SK-N-SH (cell line): ENCODE data around the gene RAMP2. TPM values are rescaled to one million over a fixed set of nuclear protein-coding genes. Genes with fewer than 3 reads are reported as not detected.

Experiments
- CTCF ChIA-PET: fragments of 300-600, 350-600 bp; formaldehyde crosslinking; extraction: SDS; loops from one replicate; lab custom pipeline; 2021; lab: Yijun Ruan, JAX
- POLR2A ChIA-PET: fragments of 350-600 bp; sonication (Branson Sonifier 250); formaldehyde crosslinking; extraction: SDS; loops from one replicate; lab custom pipeline; 2020; ENCODE audit warnings: antibody characterized with exemption, inconsistent platforms; lab: Yijun Ruan, JAX
- DNase-seq: peaks from one replicate; pipeline ENCODE4 v3.0.0; 2012
- H2AFZ ChIP-seq: fragments of 200-600 bp; sonication (generic); 2 replicates; pipeline ENCODE4 v1.8.1; 2016; ENCODE audit warnings: antibody characterized with exemption, mild to moderate bottlenecking, low read depth
- H3F3A ChIP-seq: fragments of 200-600 bp; sonication (generic); replicated peaks from 2 replicates; pipeline ENCODE3; 2016; ENCODE audit warnings: antibody characterized with exemption, mild to moderate bottlenecking; ENCODE audit not compliant: insufficient read depth
- H3K27ac ChIP-seq, 2 experiments: fragments of 200-500 bp in 1 of 2; fragments of 200-600 bp in 1 of 2; sonication (Bioruptor generic) in 1 of 2; sonication (generic), shearing (Covaris generic) in 1 of 2; 2 replicates each; pipeline versions ENCODE4 v1.5.1 to v1.6.1; 2014 to 2016; ENCODE audit warnings: low read depth in 2 of 2, inconsistent platforms in 1 of 2, low read length in 1 of 2, mild to moderate bottlenecking in 1 of 2, mixed read lengths in 1 of 2
- H3K27me3 ChIP-seq: fragments of 200-600 bp; sonication (generic), shearing (Covaris generic); 2 replicates; pipeline ENCODE4 v1.6.1; 2016; ENCODE audit warnings: mixed run types; ENCODE audit not compliant: insufficient read depth
- H3K36me3 ChIP-seq, 2 experiments: fragments of 200-500 bp in 1 of 2; fragments of 200-600 bp in 1 of 2; sonication (Bioruptor generic) in 1 of 2; sonication (generic) in 1 of 2; replicated peaks in 1 of 2; 2 replicates each; pipeline versions ENCODE3 to v1.5.1; 2014 to 2016; ENCODE audit warnings: low read length in 1 of 2, mild to moderate bottlenecking in 1 of 2; ENCODE audit not compliant: insufficient read depth in 2 of 2, control insufficient read depth in 1 of 2
- H3K4me1 ChIP-seq, 2 experiments: fragments of 200-500 bp in 1 of 2; fragments of 200-600 bp in 1 of 2; sonication (Bioruptor generic) in 1 of 2; sonication (generic), shearing (Covaris generic) in 1 of 2; 2 replicates each; pipeline versions ENCODE4 v1.5.1 to v1.6.1; 2014 to 2016; ENCODE audit warnings: low read depth in 1 of 2, low read length in 1 of 2, mixed run types in 1 of 2; ENCODE audit not compliant: insufficient read depth in 2 of 2, control insufficient read depth in 1 of 2
- H3K4me2 ChIP-seq: fragments of 200-600 bp; sonication (generic), shearing (Covaris generic); 2 replicates; pipeline ENCODE4 v1.6.1; 2017; ENCODE audit warnings: mixed run types
- H3K4me3 ChIP-seq, 2 experiments: fragments of 200-500 bp in 1 of 2; fragments of 200-600 bp in 1 of 2; sonication (Bioruptor generic) in 1 of 2; sonication (generic), shearing (Covaris generic) in 1 of 2; 2 replicates each; pipeline versions ENCODE4 v1.5.1 to v1.8.1; 2014 to 2016; ENCODE audit warnings: low read depth in 2 of 2, inconsistent platforms in 1 of 2, low read length in 1 of 2, mild to moderate bottlenecking in 1 of 2, mixed read lengths in 1 of 2, moderate library complexity in 1 of 2
- H3K79me2 ChIP-seq: fragments of 200-600 bp; sonication (generic); 2 replicates; pipeline ENCODE4 v1.8.1; 2017; ENCODE audit warnings: mild to moderate bottlenecking; ENCODE audit not compliant: insufficient read depth
- H3K9ac ChIP-seq: fragments of 200-600 bp; sonication (generic); 2 replicates; pipeline ENCODE4 v1.6.1; 2017; ENCODE audit warnings: mixed run types
- H3K9me2 ChIP-seq: fragments of 200-600 bp; sonication (generic); 2 replicates; pipeline ENCODE4 v1.6.1; 2017; ENCODE audit warnings: mixed run types
- H3K9me3 ChIP-seq: fragments of 200-600 bp; sonication (generic); 2 replicates; pipeline ENCODE4 v1.6.1; 2017; ENCODE audit warnings: mixed run types, mild to moderate bottlenecking, moderate library complexity
- H4K20me1 ChIP-seq: fragments of 200-600 bp; sonication (generic); 2 replicates; pipeline ENCODE4 v1.6.1; 2017; ENCODE audit warnings: mild to moderate bottlenecking, mixed run types; ENCODE audit not compliant: insufficient read depth
- CTCF ChIP-seq: fragments of 200-600 bp; sonication (generic); IDR thresholded peaks from 2 replicates; pipeline ENCODE4 v1.6.1; 2017; ENCODE audit warnings: antibody characterized with exemption, mild to moderate bottlenecking, moderate library complexity
- ELF1 ChIP-seq: IDR thresholded peaks from 2 replicates; pipeline ENCODE4 v1.4.0; 2012
- FOSL2 ChIP-seq: IDR thresholded peaks from 2 replicates; pipeline ENCODE4 v1.4.0; 2012; ENCODE audit warnings: low read depth, mild to moderate bottlenecking, moderate library complexity, borderline replicate concordance
- NFIC ChIP-seq: IDR thresholded peaks from 2 replicates; pipeline ENCODE4 v1.4.0; 2012; ENCODE audit warnings: borderline replicate concordance
- NRF1 ChIP-seq: IDR thresholded peaks from 2 replicates; pipeline ENCODE4 v1.6.1; 2012; ENCODE audit warnings: low read depth, mild to moderate bottlenecking, low read length
- RAD21 ChIP-seq: IDR thresholded peaks from 2 replicates; pipeline ENCODE4 v1.6.1; 2012; ENCODE audit warnings: mild to moderate bottlenecking, low read length
- RCOR1 ChIP-seq: fragments of 150-350 bp; IDR thresholded peaks from 2 replicates; pipeline ENCODE4 v1.6.1; 2017; ENCODE audit warnings: antibody characterized with exemption, low read length
- RFX5 ChIP-seq: IDR thresholded peaks from 2 replicates; pipeline ENCODE4 v1.6.1; 2012; ENCODE audit warnings: mild to moderate bottlenecking, improper control_type of control experiment, low read length
- TAF1 ChIP-seq: IDR thresholded peaks from 2 replicates; pipeline ENCODE4 v1.6.1; 2012; ENCODE audit warnings: low read depth, mild to moderate bottlenecking, low read length, moderate library complexity, borderline replicate concordance
- TCF12 ChIP-seq: IDR thresholded peaks from 2 replicates; pipeline ENCODE4 v1.4.0; 2012
- TEAD4 ChIP-seq: IDR thresholded peaks from 2 replicates; pipeline ENCODE4 v1.4.0; 2012; ENCODE audit warnings: mild to moderate bottlenecking, borderline replicate concordance; ENCODE audit not compliant: insufficient read depth
- ZBTB33 ChIP-seq: IDR thresholded peaks from 2 replicates; pipeline ENCODE4 v1.4.0; 2012; ENCODE audit warnings: low read depth, borderline replicate concordance
- WGBS: methylation state at CpG from one replicate; pipeline ENCODE4 v1.1.6; 2017; ENCODE audit warnings: low lambda C conversion rate; 5-methylcytosine and 5-hydroxymethylcytosine counted together
- polyA plus RNA-seq, 3 experiments: library from polyadenylated mRNA; depleted of rRNA; stranded (reverse); fragments of >200 nt; gene quantifications; 2 replicates each; pipeline ENCODE4 v1.2.3, GENCODE V29; 2012

RAMP2 gene
- polyA plus RNA-seq, 1 of the 3 experiments (the other 2 are of a cell fraction) = 3.0 TPM

DNA sequence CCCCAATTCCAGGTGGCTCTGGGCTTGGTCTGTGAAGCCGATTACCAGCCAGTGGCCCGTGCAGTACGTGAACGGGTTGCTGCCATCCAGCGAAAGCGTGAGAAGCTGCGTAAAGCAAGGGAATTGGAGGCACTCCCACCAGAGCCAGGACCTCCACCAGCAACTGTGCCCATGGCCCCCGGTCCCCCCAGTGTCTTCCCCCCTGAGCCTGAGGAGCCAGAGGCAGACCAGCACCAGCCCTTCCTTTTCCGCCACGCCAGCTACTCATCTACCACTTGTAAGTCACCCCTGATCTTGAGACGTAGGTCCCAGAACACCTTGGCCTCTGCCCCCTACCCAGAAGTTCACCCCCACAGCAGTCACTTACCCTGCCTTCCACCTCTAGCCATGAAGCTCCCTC lies 26.2 kb downstream of the RAMP2 start:
- Histone ChIP-seq H3K9ac (no peak overlapping the region), H3K27ac (no peak overlapping the region), H3K79me2 (peaks cover 30% of the 10 kb centered on the region; the same call in 1 of the 2 replicates), H3K9me3 (no peaks in the 10 kb centered on the region), H3K9me2 (no peaks in the 10 kb centered on the region), H3K4me3 (no peak overlapping the region), H3K4me2 (no peak overlapping the region), H4K20me1 (no peaks in the 10 kb centered on the region), H3F3A (peaks cover 21% of the 10 kb centered on the region), H2AFZ (no peak overlapping the region), H3K4me1 (peaks cover 0 to 14% of the 10 kb centered on the region in 2 experiments; a peak in 3 of 4 replicates), H3K27me3 (no peaks in the 10 kb centered on the region), H3K36me3 (peaks cover 8 to 13% of the 10 kb centered on the region in 2 experiments)
- ChIA-PET CTCF (interaction anchor here (0.6 to 1.5 kb wide), 2 partner anchors 14 to 24 kb away, joined by 3 to 5 read pairs; partner anchors contain the start of gene VPS25), POLR2A (no interaction called here)
- TF ChIP-seq NFIC (no peak), RCOR1 (no peak), TCF12 (no peak), TEAD4 (no peak), NRF1 (no peak), FOSL2 (no peak), ELF1 (no peak), RAD21 (no peak), ZBTB33 (no peak)
- WGBS = 85% methylated on average over 6 of the region's 11 CpGs
- DNase-seq = no peak

DNA sequence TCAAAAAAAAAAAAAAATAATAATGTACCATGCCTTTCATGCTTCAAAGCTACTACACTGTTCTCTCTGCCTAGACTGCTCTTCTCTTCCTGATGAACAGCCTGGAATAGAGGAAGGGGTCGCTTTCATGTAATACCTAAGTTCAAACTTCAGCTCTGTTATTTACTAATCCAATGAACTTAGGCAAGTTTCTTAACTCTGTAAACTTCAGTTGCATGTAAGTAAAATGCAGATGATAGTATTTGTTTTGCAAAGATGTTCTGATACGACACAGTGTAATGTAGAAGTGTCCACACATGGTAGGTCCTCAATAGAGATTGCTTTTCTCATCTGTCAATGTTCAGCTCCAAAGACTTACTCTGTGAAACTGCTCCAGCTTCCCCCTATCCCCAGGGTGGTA lies 30.9 kb downstream of the RAMP2 start:
- H3K4me3 ChIP-seq = no peak overlapping the region
- no peak overlapping the region for H2AFZ ChIP-seq
- H4K20me1 ChIP-seq = no peaks in the 10 kb centered on the region
- CTCF ChIA-PET = interaction anchor here (3.0 kb wide), 1 partner anchor 28 kb away, joined by 7 read pairs; no protein-coding TSS in a partner anchor
- POLR2A ChIA-PET = no interaction called here
- peaks cover 24% of the 10 kb centered on the region for H3F3A ChIP-seq
- H3K27me3 ChIP-seq = no peaks in the 10 kb centered on the region
- no peaks in the 10 kb centered on the region for H3K9me3 ChIP-seq
- peaks cover 0 to 2% of the 10 kb centered on the region in 2 experiments; a peak in 1 of 4 replicates for H3K4me1 ChIP-seq
- TF ChIP-seq CTCF (no peak), TAF1 (no peak), NFIC (no peak), RFX5 (no peak), RAD21 (no peak)
- TF ChIP-seq, all 33 proteins: peak for 0
- Histone ChIP-seq H3K4me2 (no peak overlapping the region), H3K36me3 (peaks cover 2 to 13% of the 10 kb centered on the region in 2 experiments), H3K9me2 (no peaks in the 10 kb centered on the region), H3K9ac (no peak overlapping the region), H3K79me2 (peaks cover 4% of the 10 kb centered on the region; the same call in 1 of the 2 replicates), H3K27ac (no peak overlapping the region)
- whole genome bisulfite sequencing = 67% methylated on average over 2 of the region's 2 CpGs
- no peak for DNase-seq
